Measurements from ENCODE around the gene SLC23A2. TPM values are rescaled to one million over a fixed set of nuclear protein-coding genes. Genes with fewer than 3 reads are reported as not detected.
"Not testable (repeated sequence)": the region's sequence is repeated elsewhere in the genome, so short reads cannot be mapped to it uniquely, and the experiment has no call there.

SLC23A2 gene
- polyA plus RNA-seq, 1 donor from 2014 or later, result 38.3 TPM

DNA sequence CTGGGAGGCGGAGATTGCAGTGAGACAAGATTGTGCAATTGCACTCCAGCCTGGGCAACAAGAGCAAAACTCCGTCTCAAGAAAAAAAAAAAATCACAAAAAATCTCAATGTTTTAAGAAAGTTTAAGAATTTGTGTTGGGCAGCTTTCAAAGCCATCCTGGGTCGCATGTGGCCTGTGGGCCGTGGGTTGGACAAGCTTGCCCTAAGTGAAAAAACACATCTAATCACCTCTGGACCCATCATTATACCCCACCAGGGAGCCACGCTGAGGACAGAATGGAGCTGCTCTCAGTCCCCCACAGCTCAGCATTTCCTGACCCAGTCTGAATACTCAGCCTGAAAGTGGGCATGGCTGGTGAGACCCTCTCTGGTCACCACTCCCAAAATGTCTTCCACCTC, 150.3 kb downstream of the SLC23A2 start:
- Histone ChIP-seq H3K79me2 (replicated peaks; ENCODE audit: insufficient read depth, low read length) (no peaks in the 10 kb centered on the region), H3K36me3 (ENCODE audit: insufficient read depth, low read length) (no peaks in the 10 kb centered on the region), H3K9me3 (ENCODE audit: low read length) (no peaks in the 10 kb centered on the region), H4K20me1 (ENCODE audit: insufficient read depth) (no peaks in the 10 kb centered on the region), H3K4me3 (ENCODE audit: low read length) (no peak overlapping the region), H2AFZ (ENCODE audit: low read depth, low read length) (no peak overlapping the region), H3K27me3 (ENCODE audit: insufficient read depth, low read depth, low read length) (no peaks in the 10 kb centered on the region), H3K9me2 (ENCODE audit: insufficient read depth, low read length) (no peaks in the 10 kb centered on the region), H3K4me2 (ENCODE audit: low read length) (no peak overlapping the region), H3F3A (ENCODE audit: insufficient read depth, low read length, poor library complexity, severe bottlenecking) (no peaks in the 10 kb centered on the region), H3K27ac (ENCODE audit: low read length) (no peak overlapping the region), H3K9ac (ENCODE audit: low read length) (no peak overlapping the region)
- TF ChIP-seq TAF1 (IDR thresholded peaks at IDR 0.05; ENCODE audit: low read depth), result no peak

DNA sequence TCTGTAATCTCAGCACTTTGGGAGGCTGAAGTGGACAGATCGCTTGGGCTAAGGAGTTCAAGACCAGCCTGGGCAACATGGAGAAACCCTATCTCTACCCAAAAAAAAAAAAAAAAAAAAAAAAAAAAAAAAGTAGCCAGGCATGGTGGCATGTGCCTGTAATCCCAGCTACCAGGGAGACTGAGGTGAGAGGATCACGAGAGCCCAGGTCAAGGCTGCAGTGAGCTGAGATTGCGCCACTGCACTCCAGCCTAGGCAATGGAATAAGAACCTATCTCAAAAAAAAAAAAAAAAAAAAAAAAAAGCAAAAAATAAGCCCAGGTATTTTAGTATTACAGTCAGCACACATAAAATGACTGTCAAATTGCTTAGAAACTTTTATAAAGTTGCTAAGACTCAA, 152.5 kb downstream of the SLC23A2 start:
- H3K79me2 ChIP-seq (replicated peaks; ENCODE audit: insufficient read depth, low read length); H3K36me3 ChIP-seq (ENCODE audit: insufficient read depth, low read length); H3K9me3 ChIP-seq (ENCODE audit: low read length); H3K4me3 ChIP-seq (ENCODE audit: low read length); H3K27me3 ChIP-seq (ENCODE audit: insufficient read depth, low read depth, low read length); H2AFZ ChIP-seq (ENCODE audit: low read depth, low read length); H3K9me2 ChIP-seq (ENCODE audit: insufficient read depth, low read length); H3F3A ChIP-seq (ENCODE audit: insufficient read depth, low read length, poor library complexity, severe bottlenecking); H3K27ac ChIP-seq (ENCODE audit: low read length); H3K9ac ChIP-seq (ENCODE audit: low read length); H4K20me1 ChIP-seq (ENCODE audit: insufficient read depth); H3K4me2 ChIP-seq (ENCODE audit: low read length): not testable (repeated sequence)

DNA sequence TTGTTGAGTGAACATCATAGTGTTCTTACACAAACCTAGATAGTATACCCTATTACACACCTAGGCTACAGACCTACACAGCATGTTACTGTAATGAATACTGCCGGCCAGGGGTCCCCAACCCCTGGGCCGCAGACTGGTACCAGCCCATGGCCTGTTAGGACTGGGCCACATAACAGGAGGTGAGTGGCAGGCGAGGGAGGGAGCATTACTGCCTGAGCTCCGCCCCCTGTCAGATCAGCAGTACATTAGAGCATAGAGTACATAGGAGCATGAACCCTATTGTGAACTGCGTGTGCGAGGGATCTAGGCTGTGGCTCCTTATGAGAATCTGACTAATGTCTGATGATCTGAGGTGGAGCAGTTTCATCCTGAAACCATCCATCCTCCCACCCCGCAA, 153.3 kb downstream of the SLC23A2 start:
- Histone ChIP-seq H3K79me2 (replicated peaks; ENCODE audit: insufficient read depth, low read length) (no peaks in the 10 kb centered on the region), H3K27me3 (ENCODE audit: insufficient read depth, low read depth, low read length) (no peaks in the 10 kb centered on the region), H3K9ac (ENCODE audit: low read length) (no peak overlapping the region), H3K36me3 (ENCODE audit: insufficient read depth, low read length) (no peaks in the 10 kb centered on the region), H3F3A (ENCODE audit: insufficient read depth, low read length, poor library complexity, severe bottlenecking) (no peaks in the 10 kb centered on the region), H3K4me2 (ENCODE audit: low read length) (no peak overlapping the region), H4K20me1 (ENCODE audit: insufficient read depth) (no peaks in the 10 kb centered on the region), H3K27ac (ENCODE audit: low read length) (no peak overlapping the region), H3K9me3 (ENCODE audit: low read length) (no peaks in the 10 kb centered on the region), H2AFZ (ENCODE audit: low read depth, low read length) (no peak overlapping the region), H3K4me3 (ENCODE audit: low read length) (no peak overlapping the region), H3K9me2 (ENCODE audit: insufficient read depth, low read length) (no peaks in the 10 kb centered on the region)
- TF ChIP-seq POLR2AphosphoS5 (IDR thresholded peaks at IDR 0.05) (no peak), EZH2 (IDR thresholded peaks at IDR 0.05; ENCODE audit: borderline replicate concordance, insufficient read depth, low read length, poor library complexity, severe bottlenecking) (no peak), MXI1 (conservative IDR thresholded peaks at IDR 0.05; ENCODE audit: poor library complexity, severe bottlenecking) (no peak), RAD21 (conservative IDR thresholded peaks at IDR 0.05) (no peak), TAF1 (IDR thresholded peaks at IDR 0.05; ENCODE audit: low read depth) (no peak), SMC3 (conservative IDR thresholded peaks at IDR 0.05; ENCODE audit: poor library complexity) (no peak), EP300 (conservative IDR thresholded peaks at IDR 0.05; ENCODE audit: poor library complexity, severe bottlenecking) (no peak)
- TF ChIP-seq, protein P1, sequence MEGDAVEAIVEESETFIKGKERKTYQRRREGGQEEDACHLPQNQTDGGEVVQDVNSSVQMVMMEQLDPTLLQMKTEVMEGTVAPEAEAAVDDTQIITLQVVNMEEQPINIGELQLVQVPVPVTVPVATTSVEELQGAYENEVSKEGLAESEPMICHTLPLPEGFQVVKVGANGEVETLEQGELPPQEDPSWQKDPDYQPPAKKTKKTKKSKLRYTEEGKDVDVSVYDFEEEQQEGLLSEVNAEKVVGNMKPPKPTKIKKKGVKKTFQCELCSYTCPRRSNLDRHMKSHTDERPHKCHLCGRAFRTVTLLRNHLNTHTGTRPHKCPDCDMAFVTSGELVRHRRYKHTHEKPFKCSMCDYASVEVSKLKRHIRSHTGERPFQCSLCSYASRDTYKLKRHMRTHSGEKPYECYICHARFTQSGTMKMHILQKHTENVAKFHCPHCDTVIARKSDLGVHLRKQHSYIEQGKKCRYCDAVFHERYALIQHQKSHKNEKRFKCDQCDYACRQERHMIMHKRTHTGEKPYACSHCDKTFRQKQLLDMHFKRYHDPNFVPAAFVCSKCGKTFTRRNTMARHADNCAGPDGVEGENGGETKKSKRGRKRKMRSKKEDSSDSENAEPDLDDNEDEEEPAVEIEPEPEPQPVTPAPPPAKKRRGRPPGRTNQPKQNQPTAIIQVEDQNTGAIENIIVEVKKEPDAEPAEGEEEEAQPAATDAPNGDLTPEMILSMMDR (IDR thresholded peaks at IDR 0.05; ENCODE audit: poor library complexity, severe bottlenecking), result no peak
- TF ChIP-seq, protein P2, sequence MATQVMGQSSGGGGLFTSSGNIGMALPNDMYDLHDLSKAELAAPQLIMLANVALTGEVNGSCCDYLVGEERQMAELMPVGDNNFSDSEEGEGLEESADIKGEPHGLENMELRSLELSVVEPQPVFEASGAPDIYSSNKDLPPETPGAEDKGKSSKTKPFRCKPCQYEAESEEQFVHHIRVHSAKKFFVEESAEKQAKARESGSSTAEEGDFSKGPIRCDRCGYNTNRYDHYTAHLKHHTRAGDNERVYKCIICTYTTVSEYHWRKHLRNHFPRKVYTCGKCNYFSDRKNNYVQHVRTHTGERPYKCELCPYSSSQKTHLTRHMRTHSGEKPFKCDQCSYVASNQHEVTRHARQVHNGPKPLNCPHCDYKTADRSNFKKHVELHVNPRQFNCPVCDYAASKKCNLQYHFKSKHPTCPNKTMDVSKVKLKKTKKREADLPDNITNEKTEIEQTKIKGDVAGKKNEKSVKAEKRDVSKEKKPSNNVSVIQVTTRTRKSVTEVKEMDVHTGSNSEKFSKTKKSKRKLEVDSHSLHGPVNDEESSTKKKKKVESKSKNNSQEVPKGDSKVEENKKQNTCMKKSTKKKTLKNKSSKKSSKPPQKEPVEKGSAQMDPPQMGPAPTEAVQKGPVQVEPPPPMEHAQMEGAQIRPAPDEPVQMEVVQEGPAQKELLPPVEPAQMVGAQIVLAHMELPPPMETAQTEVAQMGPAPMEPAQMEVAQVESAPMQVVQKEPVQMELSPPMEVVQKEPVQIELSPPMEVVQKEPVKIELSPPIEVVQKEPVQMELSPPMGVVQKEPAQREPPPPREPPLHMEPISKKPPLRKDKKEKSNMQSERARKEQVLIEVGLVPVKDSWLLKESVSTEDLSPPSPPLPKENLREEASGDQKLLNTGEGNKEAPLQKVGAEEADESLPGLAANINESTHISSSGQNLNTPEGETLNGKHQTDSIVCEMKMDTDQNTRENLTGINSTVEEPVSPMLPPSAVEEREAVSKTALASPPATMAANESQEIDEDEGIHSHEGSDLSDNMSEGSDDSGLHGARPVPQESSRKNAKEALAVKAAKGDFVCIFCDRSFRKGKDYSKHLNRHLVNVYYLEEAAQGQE (IDR thresholded peaks at IDR 0.05; ENCODE audit: borderline replicate concordance), result no peak

All from neural cell (in vitro differentiated cells).